Body of pancreas (tissue), 4 donors: Measurements from ENCODE around the gene GTPBP6.

ENCODE experiments used
- CTCF ChIP-seq, 7 experiments: fragments of 450-650 bp in 4 of 7; fragments of 200-600 bp in 3 of 7; sonication (generic) in 3 of 7; IDR thresholded peaks; one replicate each; pipeline ENCODE4 v1.5.1; 2016 to 2019; ENCODE audit warnings: antibody characterized with exemption in 7 of 7
- POLR2A ChIP-seq, 3 donors: fragments of 450-650 bp; IDR thresholded peaks; one replicate each; pipeline ENCODE4 v1.6.1; 2016; ENCODE audit warnings: antibody characterized with exemption in 3 of 3, mild to moderate bottlenecking in 2 of 3

- TF ChIP-seq CTCF (IDR thresholded peaks at IDR 0.05) (no peak), POLR2A (IDR thresholded peaks at IDR 0.05) (no peak)
Measured at GRCh38 chrX:349702-350101, 31.1 kb upstream of the GTPBP6 start.
